ENCODE measurements around the gene GIMAP1.
A peak's percentile ranks its signal among the peaks of the same experiment; 100 is the strongest.

GIMAP1 gene

DNA sequence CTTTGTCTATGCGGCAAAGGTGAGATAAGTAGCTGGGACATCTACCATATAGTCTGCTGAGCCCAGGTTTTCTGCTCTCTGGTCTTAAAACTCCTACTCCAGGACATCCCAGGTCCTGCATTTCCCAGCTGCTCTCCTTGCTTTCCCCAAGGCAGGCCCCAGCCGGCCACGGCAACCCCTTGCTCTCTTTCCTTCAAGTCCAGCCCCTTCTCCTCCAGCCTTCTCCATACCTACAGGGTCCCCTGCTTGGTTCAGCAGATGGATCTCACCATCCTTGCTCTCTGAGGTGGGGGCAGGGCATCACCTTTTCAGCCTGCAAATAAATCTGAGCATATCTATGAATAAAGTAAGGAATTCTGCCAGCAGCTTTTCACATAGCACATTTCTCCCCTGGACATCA is 29.5 kb downstream of the GIMAP1 start:
- DNase-seq (ENCODE audit: low read depth in 3 of 3, low spot score in 1 of 3) = no peak

DNA sequence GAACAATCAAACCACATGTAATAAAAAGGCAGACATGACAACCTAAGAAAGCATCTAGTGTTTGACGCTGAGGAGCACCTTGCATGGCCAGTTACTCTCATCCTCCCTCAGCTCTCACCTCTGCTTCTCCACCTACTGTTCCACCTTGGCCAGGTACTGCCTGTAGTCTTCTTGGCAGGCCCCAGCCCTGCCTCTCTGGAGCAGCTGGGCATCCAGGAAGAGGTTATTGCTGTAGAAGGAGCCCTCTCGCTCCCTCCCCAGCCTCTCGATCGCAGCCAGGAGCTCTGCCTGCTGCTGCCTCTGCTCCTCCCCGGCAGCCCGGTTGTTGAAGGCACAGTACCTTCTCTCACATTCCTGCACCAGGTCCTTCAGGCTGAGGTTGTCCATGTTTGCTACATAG is 30.5 kb downstream of the GIMAP1 start:
- DNase-seq (ENCODE audit: low read depth in 3 of 3, low spot score in 1 of 3) = no peak

DNA sequence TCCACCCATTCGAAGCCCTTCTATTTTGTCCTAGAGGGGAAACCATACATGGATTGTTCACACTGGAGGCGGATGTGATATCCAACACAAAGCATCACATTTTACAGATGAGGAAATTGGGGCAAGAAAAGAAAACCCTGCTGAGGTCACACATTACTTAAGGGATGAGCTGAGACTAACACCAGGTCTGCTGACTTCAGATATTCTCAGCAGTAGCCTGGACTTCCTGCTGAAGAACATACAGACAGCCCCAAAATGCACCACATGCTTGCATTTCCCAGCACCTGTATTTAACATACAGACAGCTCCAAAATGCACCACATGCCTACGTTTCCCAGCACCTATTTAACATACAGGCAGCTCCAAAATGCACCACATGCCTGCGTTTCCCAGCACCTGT is 32.0 kb downstream of the GIMAP1 start:
- DNase-seq (ENCODE audit: low read depth in 3 of 3, low spot score in 1 of 3) = no peak

DNA sequence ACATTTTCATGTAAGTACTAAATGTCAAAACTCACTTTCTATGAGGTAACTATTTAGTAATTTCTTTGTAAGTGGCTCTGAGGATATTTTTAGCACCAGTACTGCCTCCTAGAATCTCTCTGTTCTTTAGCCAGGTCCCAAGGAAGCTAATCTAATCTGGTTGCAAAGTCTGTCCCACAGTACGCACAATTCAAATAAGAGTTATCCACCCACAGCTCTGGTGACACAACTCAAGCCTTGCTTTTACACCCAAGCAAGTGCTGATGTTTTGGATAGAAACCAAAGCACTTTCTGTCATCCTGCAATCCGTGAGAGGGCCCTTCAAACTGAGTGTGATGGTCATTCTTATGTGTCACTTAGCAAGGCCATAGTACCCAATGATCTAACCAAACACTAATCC is 35.3 kb downstream of the GIMAP1 start:
- DNase-seq (ENCODE audit: low read depth in 3 of 3, low spot score in 1 of 3) = no peak

DNA sequence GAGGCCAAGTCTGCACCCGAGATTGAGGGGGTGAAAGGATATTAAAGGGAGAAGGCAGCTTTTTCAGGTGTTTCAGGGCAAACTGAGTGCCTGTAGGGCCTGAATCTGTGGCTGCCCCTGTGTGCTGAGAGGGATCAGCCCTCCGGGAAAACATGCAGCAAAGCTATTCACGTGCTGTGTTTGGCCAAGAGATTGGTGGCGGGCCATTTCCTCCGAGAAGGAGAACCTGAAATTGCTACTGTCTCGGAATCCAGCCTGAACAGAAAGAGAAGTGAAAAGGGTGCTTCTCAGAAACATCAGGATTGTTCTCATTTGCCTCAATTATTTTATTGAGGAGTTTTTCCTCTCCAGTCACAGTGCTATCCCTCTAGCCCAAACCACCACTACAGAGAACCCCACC is 36.8 kb downstream of the GIMAP1 start:
- no peak for DNase-seq (ENCODE audit: low read depth in 3 of 3, low spot score in 1 of 3)

DNA sequence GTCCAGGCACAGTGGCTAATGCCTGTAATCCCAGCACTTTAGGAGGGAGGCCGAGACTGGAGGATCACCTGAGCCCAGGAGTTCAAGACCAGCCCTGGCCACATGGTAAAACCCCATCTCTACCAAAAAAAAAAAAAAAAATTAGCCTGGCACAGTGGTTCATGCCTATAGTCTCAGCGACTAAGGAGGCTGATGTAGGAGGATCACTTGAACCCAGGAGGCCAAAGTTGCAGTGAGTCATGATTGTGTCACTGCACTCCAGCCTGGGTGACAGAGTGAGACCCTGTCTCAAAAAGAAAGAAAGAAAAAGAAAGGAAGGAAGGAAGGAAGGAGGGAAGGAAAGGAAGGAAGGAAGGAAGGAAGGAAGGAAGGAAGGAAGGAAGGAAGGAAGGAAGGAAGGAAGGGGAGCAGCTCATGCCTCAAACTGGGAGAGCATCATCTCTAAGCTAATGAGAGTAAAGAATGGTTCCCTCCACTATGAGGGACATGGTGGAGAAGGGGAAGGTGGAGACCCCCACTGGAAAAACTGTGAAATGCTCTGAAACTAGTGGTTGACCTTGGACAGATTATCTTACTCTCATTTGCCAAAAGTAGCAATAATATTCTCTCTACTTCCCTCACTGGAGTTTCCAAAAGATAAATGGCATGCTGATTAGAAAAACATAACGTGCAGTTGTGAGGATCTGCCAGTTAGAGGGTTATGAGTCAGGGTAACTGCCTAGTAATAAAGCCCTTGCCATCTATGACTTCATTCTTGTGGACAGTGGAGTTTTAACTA is 37.6 kb downstream of the GIMAP1 start:
- DNase-seq (ENCODE audit: low read depth in 3 of 3, low spot score in 1 of 3) = no peak

- DNase-seq (ENCODE audit: low read depth in 3 of 3, low spot score in 1 of 3) = no peak
Measured at GRCh38 chr7:150754951-150755350, 38.5 kb downstream of the GIMAP1 start.

DNA sequence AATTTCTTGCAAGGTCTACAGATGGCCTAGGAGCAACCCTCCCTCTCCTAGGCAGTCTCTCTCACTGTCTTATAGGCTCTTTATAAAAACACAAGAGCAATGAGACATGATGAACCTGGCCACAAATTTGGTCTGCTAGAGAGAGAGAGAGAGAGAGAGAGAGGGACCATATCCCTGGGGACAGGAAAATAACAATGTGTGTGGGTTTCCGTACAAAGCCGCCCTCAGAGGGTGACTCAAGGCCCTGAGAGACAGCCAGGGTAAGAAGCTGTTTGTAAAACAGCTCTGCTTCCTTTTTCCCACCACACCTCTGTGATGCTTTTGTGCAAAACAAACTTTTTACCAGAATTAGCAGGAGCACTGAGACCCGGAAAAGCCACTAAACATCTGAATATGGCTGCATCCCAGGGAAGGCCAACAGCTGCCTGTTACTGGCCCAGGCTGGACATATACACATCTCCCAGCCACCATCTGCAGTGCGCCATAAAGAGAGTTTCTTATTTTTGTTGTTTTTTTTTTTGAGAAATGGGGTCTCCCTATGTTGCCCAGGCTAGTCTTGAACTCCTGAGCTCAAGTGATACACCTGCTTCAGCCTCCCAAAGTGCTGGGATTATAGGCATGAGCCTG is 39.2 kb downstream of the GIMAP1 start:
- DNase-seq (ENCODE audit: low read depth in 3 of 3, low spot score in 1 of 3) = peak in 2 of 3 donors; percentile 56 to 60

- DNase-seq (ENCODE audit: low read depth in 3 of 3, low spot score in 1 of 3) = no peak
Measured at GRCh38 chr7:150756166-150756565, 39.8 kb downstream of the GIMAP1 start.

GRCh38 chr7:150756858-150757257 is 40.4 kb downstream of the GIMAP1 start:
- no peak for DNase-seq (ENCODE audit: low read depth in 3 of 3, low spot score in 1 of 3)

DNA sequence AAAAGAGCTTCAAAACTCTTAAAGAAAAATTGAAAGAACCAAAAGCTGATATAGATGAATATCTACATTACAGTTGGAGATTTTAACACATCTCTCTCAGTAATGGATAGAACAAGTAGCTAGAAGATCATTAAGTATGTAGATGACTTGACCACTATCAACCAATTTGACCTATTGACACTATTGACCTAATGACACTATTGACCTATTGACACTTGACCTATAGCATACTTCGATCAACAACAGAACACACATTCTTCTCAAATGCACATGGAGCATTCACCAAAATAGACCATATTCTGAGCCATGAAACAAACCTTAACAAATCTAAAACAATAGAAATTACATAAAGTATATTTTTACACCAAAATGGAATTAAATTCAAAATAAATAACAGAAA is 43.1 kb downstream of the GIMAP1 start:
- DNase-seq (ENCODE audit: low read depth in 3 of 3, low spot score in 1 of 3) = no peak

GRCh38 chr7:150766334-150766709 is 49.9 kb downstream of the GIMAP1 start:
- DNase-seq (ENCODE audit: low read depth in 3 of 3, low spot score in 1 of 3) = no peak

GRCh38 chr7:150769768-150770167 is 53.4 kb downstream of the GIMAP1 start:
- no peak for DNase-seq (ENCODE audit: low read depth in 3 of 3, low spot score in 1 of 3)

All from stimulated activated CD4-positive, alpha-beta T cell treated with anti-CD3 and anti-CD28 coated beads, TNF-alpha, amount 100 ng/mL, for 1 hour (primary cell).